ENCODE data around the gene CENPP.

CENPP gene

DNA sequence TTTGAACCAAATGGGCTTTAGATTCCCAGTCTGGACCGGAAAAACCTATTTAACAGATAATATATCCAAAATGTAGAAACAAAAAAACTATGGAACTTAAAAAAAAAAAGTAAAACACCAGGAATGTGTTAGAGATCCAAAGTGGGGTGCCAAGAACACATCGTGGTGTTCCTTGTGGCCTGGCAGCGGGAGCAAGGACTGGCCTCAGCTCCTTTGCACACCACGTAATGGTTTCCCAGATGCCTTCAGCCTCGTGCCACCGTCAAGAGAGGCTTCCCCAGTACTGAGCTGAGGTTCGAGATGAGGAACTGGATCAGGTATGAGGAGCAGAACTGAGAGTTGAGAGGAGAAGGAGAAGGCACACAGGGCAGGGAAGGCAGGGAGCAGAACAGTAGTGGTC, 153.0 kb downstream of the CENPP start:
- TF ChIP-seq, protein P1, sequence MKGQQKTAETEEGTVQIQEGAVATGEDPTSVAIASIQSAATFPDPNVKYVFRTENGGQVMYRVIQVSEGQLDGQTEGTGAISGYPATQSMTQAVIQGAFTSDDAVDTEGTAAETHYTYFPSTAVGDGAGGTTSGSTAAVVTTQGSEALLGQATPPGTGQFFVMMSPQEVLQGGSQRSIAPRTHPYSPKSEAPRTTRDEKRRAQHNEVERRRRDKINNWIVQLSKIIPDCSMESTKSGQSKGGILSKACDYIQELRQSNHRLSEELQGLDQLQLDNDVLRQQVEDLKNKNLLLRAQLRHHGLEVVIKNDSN (IDR thresholded peaks at IDR 0.05), result no peak
- no peak for TF ChIP-seq TAF1 (IDR thresholded peaks at IDR 0.05; ENCODE audit: low read depth)
- TF ChIP-seq TCF12 (IDR thresholded peaks at IDR 0.05; ENCODE audit: low read depth), result no peak
- TF ChIP-seq NFIC (IDR thresholded peaks at IDR 0.05), result no peak
- TF ChIP-seq RAD21 (IDR thresholded peaks at IDR 0.05; ENCODE audit: low read depth), result no peak
- no peak for TF ChIP-seq YY1 (IDR thresholded peaks at IDR 0.05; ENCODE audit: low read depth)
- no peak for TF ChIP-seq ZBTB7A (IDR thresholded peaks at IDR 0.05; ENCODE audit: low read depth)
- no peak for TF ChIP-seq FOXM1 (IDR thresholded peaks at IDR 0.05; ENCODE audit: borderline replicate concordance, low read depth)
- no peak for TF ChIP-seq TEAD4 (IDR thresholded peaks at IDR 0.05)
- TF ChIP-seq, protein P2, sequence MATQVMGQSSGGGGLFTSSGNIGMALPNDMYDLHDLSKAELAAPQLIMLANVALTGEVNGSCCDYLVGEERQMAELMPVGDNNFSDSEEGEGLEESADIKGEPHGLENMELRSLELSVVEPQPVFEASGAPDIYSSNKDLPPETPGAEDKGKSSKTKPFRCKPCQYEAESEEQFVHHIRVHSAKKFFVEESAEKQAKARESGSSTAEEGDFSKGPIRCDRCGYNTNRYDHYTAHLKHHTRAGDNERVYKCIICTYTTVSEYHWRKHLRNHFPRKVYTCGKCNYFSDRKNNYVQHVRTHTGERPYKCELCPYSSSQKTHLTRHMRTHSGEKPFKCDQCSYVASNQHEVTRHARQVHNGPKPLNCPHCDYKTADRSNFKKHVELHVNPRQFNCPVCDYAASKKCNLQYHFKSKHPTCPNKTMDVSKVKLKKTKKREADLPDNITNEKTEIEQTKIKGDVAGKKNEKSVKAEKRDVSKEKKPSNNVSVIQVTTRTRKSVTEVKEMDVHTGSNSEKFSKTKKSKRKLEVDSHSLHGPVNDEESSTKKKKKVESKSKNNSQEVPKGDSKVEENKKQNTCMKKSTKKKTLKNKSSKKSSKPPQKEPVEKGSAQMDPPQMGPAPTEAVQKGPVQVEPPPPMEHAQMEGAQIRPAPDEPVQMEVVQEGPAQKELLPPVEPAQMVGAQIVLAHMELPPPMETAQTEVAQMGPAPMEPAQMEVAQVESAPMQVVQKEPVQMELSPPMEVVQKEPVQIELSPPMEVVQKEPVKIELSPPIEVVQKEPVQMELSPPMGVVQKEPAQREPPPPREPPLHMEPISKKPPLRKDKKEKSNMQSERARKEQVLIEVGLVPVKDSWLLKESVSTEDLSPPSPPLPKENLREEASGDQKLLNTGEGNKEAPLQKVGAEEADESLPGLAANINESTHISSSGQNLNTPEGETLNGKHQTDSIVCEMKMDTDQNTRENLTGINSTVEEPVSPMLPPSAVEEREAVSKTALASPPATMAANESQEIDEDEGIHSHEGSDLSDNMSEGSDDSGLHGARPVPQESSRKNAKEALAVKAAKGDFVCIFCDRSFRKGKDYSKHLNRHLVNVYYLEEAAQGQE (IDR thresholded peaks at IDR 0.05; ENCODE audit: low read depth), result no peak

DNA sequence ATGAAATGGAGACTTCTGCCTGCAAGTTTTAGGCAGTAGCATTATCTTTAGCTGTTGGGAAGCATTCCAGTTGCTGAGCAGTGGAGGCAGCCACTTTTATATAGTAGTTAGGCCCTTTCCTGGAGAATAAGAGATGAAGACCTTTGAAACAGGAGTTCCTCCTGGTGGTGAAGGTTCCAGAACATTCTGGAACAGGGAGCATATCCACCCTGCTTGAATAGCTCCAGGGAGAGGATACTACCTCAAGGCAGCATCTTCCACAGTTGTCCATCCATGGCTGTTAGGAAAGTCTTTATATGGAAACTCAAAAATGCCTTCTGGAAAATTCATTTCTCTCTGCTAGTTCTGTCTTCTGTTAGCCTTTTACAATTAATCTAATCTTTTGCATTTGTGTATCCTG, 153.6 kb downstream of the CENPP start:
- TF ChIP-seq FOXM1 (IDR thresholded peaks at IDR 0.05; ENCODE audit: borderline replicate concordance, low read depth), result no peak
- TF ChIP-seq, protein P3, sequence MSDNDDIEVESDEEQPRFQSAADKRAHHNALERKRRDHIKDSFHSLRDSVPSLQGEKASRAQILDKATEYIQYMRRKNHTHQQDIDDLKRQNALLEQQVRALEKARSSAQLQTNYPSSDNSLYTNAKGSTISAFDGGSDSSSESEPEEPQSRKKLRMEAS (IDR thresholded peaks at IDR 0.05), result no peak
- TF ChIP-seq TAF1 (IDR thresholded peaks at IDR 0.05; ENCODE audit: low read depth), result no peak
- no peak for TF ChIP-seq TCF12 (IDR thresholded peaks at IDR 0.05; ENCODE audit: low read depth)
- no peak for TF ChIP-seq YY1 (IDR thresholded peaks at IDR 0.05; ENCODE audit: low read depth)
- TF ChIP-seq RAD21 (IDR thresholded peaks at IDR 0.05; ENCODE audit: low read depth), result no peak
- no peak for TF ChIP-seq ZBTB7A (IDR thresholded peaks at IDR 0.05; ENCODE audit: low read depth)
- TF ChIP-seq CREB1 (IDR thresholded peaks at IDR 0.05; ENCODE audit: low read depth), result no peak
- no peak for TF ChIP-seq EGR1 (IDR thresholded peaks at IDR 0.05)
- no peak for TF ChIP-seq CEBPB (IDR thresholded peaks at IDR 0.05)
- TF ChIP-seq EP300 (IDR thresholded peaks at IDR 0.05; ENCODE audit: borderline replicate concordance), result no peak
- TF ChIP-seq, protein P2 (IDR thresholded peaks at IDR 0.05; ENCODE audit: low read depth), result no peak
- no peak for TF ChIP-seq TEAD4 (IDR thresholded peaks at IDR 0.05)
- TF ChIP-seq, protein P1 (IDR thresholded peaks at IDR 0.05), result no peak
- TF ChIP-seq NFIC (IDR thresholded peaks at IDR 0.05), result no peak

DNA sequence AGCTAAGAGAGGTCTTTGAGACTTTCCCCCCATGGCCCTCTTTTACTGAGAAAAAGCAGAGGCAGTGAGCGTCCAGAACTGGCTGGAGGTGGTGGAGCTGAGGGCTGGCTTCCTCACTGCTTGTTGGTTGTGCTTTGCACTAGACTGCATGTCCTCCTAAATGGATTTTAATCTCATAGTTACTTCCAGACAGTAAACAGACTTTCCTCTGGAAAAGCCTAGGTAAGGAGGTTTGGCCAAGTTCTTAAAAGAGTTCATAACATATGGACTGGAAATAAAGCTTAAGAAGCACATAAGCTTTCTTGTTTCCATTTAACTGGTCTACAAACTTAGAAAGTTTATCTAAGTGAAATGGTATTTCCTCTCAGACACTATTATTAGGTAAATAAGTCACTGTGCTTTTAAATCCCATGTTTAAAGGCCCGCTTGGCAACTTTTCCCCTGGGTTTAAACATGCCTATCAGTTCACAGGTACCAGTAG, 154.6 kb downstream of the CENPP start:
- TF ChIP-seq, protein P1 (IDR thresholded peaks at IDR 0.05), result no peak
- no peak for TF ChIP-seq RAD21 (IDR thresholded peaks at IDR 0.05; ENCODE audit: low read depth)
- TF ChIP-seq EGR1 (IDR thresholded peaks at IDR 0.05), result no peak
- no peak for TF ChIP-seq YY1 (IDR thresholded peaks at IDR 0.05; ENCODE audit: low read depth)
- no peak for TF ChIP-seq EP300 (IDR thresholded peaks at IDR 0.05; ENCODE audit: borderline replicate concordance)
- no peak for TF ChIP-seq TAF1 (IDR thresholded peaks at IDR 0.05; ENCODE audit: low read depth)

DNA sequence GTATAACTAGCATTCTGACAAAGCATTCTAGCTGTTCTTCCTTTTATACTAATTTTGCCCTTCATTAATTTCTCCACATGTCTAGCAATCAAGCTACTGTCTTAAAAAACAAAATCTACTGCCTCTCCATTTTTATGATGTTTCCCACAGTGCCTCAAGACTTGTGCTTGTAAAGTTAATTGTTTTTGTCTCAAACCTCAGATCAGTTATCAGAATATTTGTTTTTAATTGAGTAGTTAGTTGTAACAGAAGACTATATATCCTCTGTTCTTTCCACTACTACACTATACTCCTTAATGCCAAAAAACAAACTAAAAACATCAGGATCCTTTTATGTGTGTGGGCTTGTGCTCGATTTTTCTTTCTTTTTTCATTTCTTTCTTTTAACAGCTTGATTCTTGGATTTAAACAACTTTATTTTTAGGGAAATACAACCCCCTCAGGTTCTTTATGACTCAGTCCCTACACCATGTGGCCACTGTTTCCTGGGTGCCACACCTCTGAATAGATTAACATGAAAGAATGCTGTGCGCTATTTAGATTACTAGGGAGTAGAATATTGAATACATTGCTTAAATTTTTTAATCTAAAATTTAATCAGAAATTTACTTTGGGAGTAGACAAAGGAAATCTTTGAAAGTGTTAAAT, 155.4 kb downstream of the CENPP start:
- TF ChIP-seq CEBPB (IDR thresholded peaks at IDR 0.05), result no peak
- TF ChIP-seq, protein P2 (IDR thresholded peaks at IDR 0.05; ENCODE audit: low read depth), result no peak
- no peak for TF ChIP-seq EGR1 (IDR thresholded peaks at IDR 0.05)
- no peak for TF ChIP-seq TCF12 (IDR thresholded peaks at IDR 0.05; ENCODE audit: low read depth)
- TF ChIP-seq, protein P1 (IDR thresholded peaks at IDR 0.05), result no peak
- TF ChIP-seq TAF1 (IDR thresholded peaks at IDR 0.05; ENCODE audit: low read depth), result no peak
- TF ChIP-seq, protein P3 (IDR thresholded peaks at IDR 0.05), result no peak
- no peak for TF ChIP-seq RAD21 (IDR thresholded peaks at IDR 0.05; ENCODE audit: low read depth)

All from Ishikawa (cell line).